ENCODE measurements around the gene CAB39. TPM values are rescaled to one million over a fixed set of nuclear protein-coding genes. Genes with fewer than 3 reads are reported as not detected.

The CAB39 gene
- total RNA-seq, 1 donor from 2014 or later: 78.9 TPM

- peaks cover 66% of the 10 kb centered on the region for H3K4me1 ChIP-seq
These were observed 21.9 kb downstream of the CAB39 start for GRCh38 chr2:230734247-230735175.

GRCh38 chr2:230735884-230736283 is 23.2 kb downstream of the CAB39 start:
- intact Hi-C loops (cut with DNase I): no loop called here
- no peaks in the 10 kb centered on the region for H3K36me3 ChIP-seq
- H3K9me3 ChIP-seq: no peaks in the 10 kb centered on the region
- TF ChIP-seq CTCF (IDR thresholded peaks at IDR 0.05): no peak
- no peak overlapping the region for H3K4me3 ChIP-seq
- DNase-seq (no peak), ATAC-seq (no peak)
- no peak overlapping the region for H3K27ac ChIP-seq
- no peaks in the 10 kb centered on the region for H3K27me3 ChIP-seq
- H3K4me1 ChIP-seq: peaks cover 60% of the 10 kb centered on the region

More at GRCh38 chr2:230734247-230735175, 21.9 kb downstream of the CAB39 start:
- no peak overlapping the region for H3K4me3 ChIP-seq
- H3K9me3 ChIP-seq: no peaks in the 10 kb centered on the region
- intact Hi-C loops (cut with DNase I): no loop called here
- TF ChIP-seq CTCF (IDR thresholded peaks at IDR 0.05): no peak
- no peak overlapping the region for H3K27ac ChIP-seq
- H3K27me3 ChIP-seq: no peaks in the 10 kb centered on the region
- H3K36me3 ChIP-seq: no peaks in the 10 kb centered on the region
- no peak for DNase-seq
- ATAC-seq: peak; percentile 42

GRCh38 chr2:230737300-230737699 is 24.7 kb downstream of the CAB39 start:
- no peak overlapping the region for H3K4me3 ChIP-seq
- H3K27ac ChIP-seq: no peak overlapping the region
- ATAC-seq: no peak
- no peak for TF ChIP-seq CTCF (IDR thresholded peaks at IDR 0.05)
- H3K36me3 ChIP-seq: no peaks in the 10 kb centered on the region
- intact Hi-C loops (cut with DNase I): no loop called here
- H3K27me3 ChIP-seq: no peaks in the 10 kb centered on the region
- no peak for DNase-seq
- no peaks in the 10 kb centered on the region for H3K9me3 ChIP-seq
- peaks cover 57% of the 10 kb centered on the region for H3K4me1 ChIP-seq

GRCh38 chr2:230737791-230738226 is 25.2 kb downstream of the CAB39 start:
- ATAC-seq (peak; percentile 81), DNase-seq (no peak)
- Histone ChIP-seq H3K9me3 (no peaks in the 10 kb centered on the region), H3K4me3 (no peak overlapping the region), H3K27me3 (no peaks in the 10 kb centered on the region), H3K4me1 (peaks cover 56% of the 10 kb centered on the region), H3K27ac (peak overlapping the region; percentile 43), H3K36me3 (no peaks in the 10 kb centered on the region)
- TF ChIP-seq CTCF (IDR thresholded peaks at IDR 0.05): no peak
- intact Hi-C loops (cut with DNase I): no loop called here

GRCh38 chr2:230738391-230738811 is 25.8 kb downstream of the CAB39 start:
- Histone ChIP-seq H3K27me3 (no peaks in the 10 kb centered on the region), H3K4me1 (peaks cover 50% of the 10 kb centered on the region), H3K27ac (peak overlapping the region; percentile 43), H3K4me3 (no peak overlapping the region), H3K36me3 (no peaks in the 10 kb centered on the region), H3K9me3 (no peaks in the 10 kb centered on the region)
- TF ChIP-seq CTCF (IDR thresholded peaks at IDR 0.05): no peak
- DNase-seq (no peak), ATAC-seq (peak; percentile 26)
- intact Hi-C loops (cut with DNase I): no loop called here

All from upper lobe of right lung (tissue), 1 donor.